H1 (cell line): ENCODE measurements around the gene PRUNE1. TPM values are rescaled to one million over a fixed set of nuclear protein-coding genes. Genes with fewer than 3 reads are reported as not detected.

Experiments used
- CTCF ChIA-PET: fragments of 300-600 bp; sonication (Branson Sonifier 250); formaldehyde crosslinking; loops from one replicate; lab custom pipeline; 2021; ENCODE audit not compliant: partially characterized antibody; lab: Charles Lee
- POLR2A ChIA-PET: fragments of 300-600 bp; sonication (Branson Sonifier 250); formaldehyde crosslinking; loops from one replicate; lab custom pipeline; 2021; ENCODE audit warnings: inconsistent platforms; ENCODE audit not compliant: partially characterized antibody; lab: Charles Lee
- DNase-seq, 2 experiments: peaks; one replicate each; pipeline versions ENCODE4 v3.0.0 to v3.0.0-alpha.2; 2010 to 2022; ENCODE audit warnings: low spot score in 2 of 2, low read depth in 1 of 2, mixed read lengths in 1 of 2
- FAIRE-seq: peaks from 2 replicates; lab custom pipeline; 2011; peaks lifted over from hg19 to GRCh38; lab: Jason Lieb, UNC
- H2AFZ ChIP-seq: 2 replicates; pipeline ENCODE4 v1.8.1; 2012; ENCODE audit warnings: low read length, inconsistent platforms
- H2AK5ac ChIP-seq: 2 replicates; pipeline ENCODE4 v1.6.1; 2013; ENCODE audit warnings: low read depth, low read length
- H2BK120ac ChIP-seq: replicated peaks from 2 replicates; pipeline ENCODE3; 2013; ENCODE audit warnings: low read depth, low read length, inconsistent platforms
- H2BK12ac ChIP-seq: 2 replicates; pipeline ENCODE4 v1.6.1; 2013; ENCODE audit warnings: low read depth, low read length
- H2BK15ac ChIP-seq: 2 replicates; pipeline ENCODE4 v1.6.1; 2013; ENCODE audit warnings: low read length
- H2BK20ac ChIP-seq: 2 replicates; pipeline ENCODE4 v1.6.1; 2013; ENCODE audit warnings: low read length
- H2BK5ac ChIP-seq: 2 replicates; pipeline ENCODE4 v1.6.1; 2013; ENCODE audit warnings: low read depth, low read length
- H3K14ac ChIP-seq: 2 replicates; pipeline ENCODE4 v1.6.1; 2013; ENCODE audit warnings: inconsistent platforms; ENCODE audit not compliant: insufficient read length
- H3K18ac ChIP-seq: 2 replicates; pipeline ENCODE4 v1.6.1; 2013; ENCODE audit warnings: low read length; ENCODE audit errors: extremely low read depth
- H3K23ac ChIP-seq: 2 replicates; pipeline ENCODE4 v1.6.1; 2013; ENCODE audit warnings: inconsistent platforms; ENCODE audit not compliant: insufficient read length
- H3K23me2 ChIP-seq: 2 replicates; pipeline ENCODE4 v1.6.1; 2013; ENCODE audit warnings: low read depth, low read length
- H3K27ac ChIP-seq: 2 replicates; pipeline ENCODE4 v1.6.1; 2011; ENCODE audit warnings: low read depth, low read length, inconsistent platforms
- H3K27me3 ChIP-seq, 4 experiments: replicated peaks in 1 of 4; 1 replicate in 1 of 4; 2 replicates in 3 of 4; pipeline versions ENCODE4 v1.6.1 to v1.8.1; 2011 to 2013; ENCODE audit warnings: low read length in 3 of 4, mild to moderate bottlenecking in 3 of 4, inconsistent platforms in 2 of 4, mixed read lengths in 2 of 4, moderate library complexity in 1 of 4; ENCODE audit not compliant: control insufficient read depth in 3 of 4, insufficient read depth in 3 of 4; ENCODE audit errors: extremely low read depth in 1 of 4
- H3K36me3 ChIP-seq, 4 experiments: 2 replicates each; pipeline versions ENCODE4 v1.6.1 to v1.8.1; 2011 to 2013; ENCODE audit warnings: mild to moderate bottlenecking in 4 of 4, low read length in 3 of 4, moderate library complexity in 2 of 4, control low read depth in 1 of 4, inconsistent platforms in 1 of 4; ENCODE audit not compliant: insufficient read depth in 4 of 4, control insufficient read depth in 2 of 4
- H3K4ac ChIP-seq: replicated peaks from 2 replicates; pipeline ENCODE3; 2013; ENCODE audit warnings: low read length, low read depth, mixed read lengths, inconsistent platforms; ENCODE audit not compliant: insufficient read length
- H3K4me1 ChIP-seq, 4 experiments: replicated peaks in 1 of 4; 1 replicate in 1 of 4; 2 replicates in 3 of 4; pipeline versions ENCODE4 v1.6.1 to v1.8.1; 2011 to 2013; ENCODE audit warnings: low read length in 3 of 4, inconsistent platforms in 2 of 4, mixed read lengths in 1 of 4; ENCODE audit not compliant: insufficient read depth in 4 of 4, control insufficient read depth in 3 of 4
- H3K4me2 ChIP-seq, 2 experiments: 2 replicates each; pipeline versions ENCODE4 v1.6.1 to v1.8.1; 2011 to 2013; ENCODE audit warnings: low read depth in 2 of 2, low read length in 2 of 2, control low read depth in 1 of 2, inconsistent platforms in 1 of 2, mild to moderate bottlenecking in 1 of 2; ENCODE audit not compliant: insufficient read depth in 1 of 2
- H3K4me3 ChIP-seq, 4 experiments: fragments of 200-600, 300-600 bp in 1 of 4; sonication (generic), shearing (Covaris generic), sonication (Bioruptor Twin) in 1 of 4; 2 replicates each; pipeline versions ENCODE4 v1.5.1 to v1.8.1; 2011 to 2016; ENCODE audit warnings: low read length in 4 of 4, low read depth in 3 of 4, control low read depth in 2 of 4, inconsistent platforms in 2 of 4, mild to moderate bottlenecking in 2 of 4, mixed read lengths in 1 of 4, moderate library complexity in 1 of 4; ENCODE audit not compliant: insufficient read depth in 2 of 4; ENCODE audit errors: extremely low read depth in 1 of 4
- H3K56ac ChIP-seq: replicated peaks from 2 replicates; pipeline ENCODE3; 2013; ENCODE audit warnings: low read depth, mild to moderate bottlenecking, mixed read lengths, low read length, inconsistent platforms; ENCODE audit not compliant: insufficient read length
- H3K79me1 ChIP-seq: 2 replicates; pipeline ENCODE4 v1.6.1; 2013; ENCODE audit warnings: low read depth, low read length, control low read depth
- H3K79me2 ChIP-seq, 2 experiments: 2 replicates each; pipeline versions ENCODE4 v1.6.1 to v1.8.1; 2012 to 2013; ENCODE audit warnings: low read length in 2 of 2, mild to moderate bottlenecking in 2 of 2, inconsistent platforms in 1 of 2; ENCODE audit not compliant: insufficient read depth in 2 of 2, control insufficient read depth in 1 of 2
- H3K9ac ChIP-seq, 4 experiments: replicated peaks in 1 of 4; 1 replicate in 1 of 4; 2 replicates in 3 of 4; pipeline versions ENCODE4 v1.6.1 to v1.8.1; 2011 to 2013; ENCODE audit warnings: low read depth in 3 of 4, low read length in 3 of 4, control low read depth in 2 of 4, mild to moderate bottlenecking in 2 of 4, moderate library complexity in 2 of 4, inconsistent platforms in 1 of 4; ENCODE audit errors: extremely low read depth in 1 of 4
- H3K9me3 ChIP-seq, 2 experiments: 2 replicates each; pipeline versions ENCODE4 v1.6.1 to v1.8.1; 2012 to 2013; ENCODE audit warnings: mild to moderate bottlenecking in 2 of 2, moderate library complexity in 2 of 2, control low read depth in 1 of 2, inconsistent platforms in 1 of 2, low read depth in 1 of 2, low read length in 1 of 2, mixed read lengths in 1 of 2; ENCODE audit not compliant: insufficient read depth in 2 of 2
- H4K20me1 ChIP-seq, 2 experiments: replicated peaks in 1 of 2; 2 replicates each; pipeline versions ENCODE3 to v1.8.1; 2011 to 2013; ENCODE audit warnings: inconsistent platforms in 2 of 2, low read length in 2 of 2, mild to moderate bottlenecking in 1 of 2; ENCODE audit not compliant: insufficient read depth in 2 of 2, control insufficient read depth in 1 of 2
- H4K5ac ChIP-seq: 2 replicates; pipeline ENCODE4 v1.6.1; 2013; ENCODE audit warnings: low read length, low read depth, mixed read lengths, inconsistent platforms; ENCODE audit not compliant: insufficient read length
- H4K8ac ChIP-seq: 2 replicates; pipeline ENCODE4 v1.8.0; 2013; ENCODE audit warnings: mild to moderate bottlenecking, moderate library complexity, low read length, inconsistent platforms; ENCODE audit not compliant: insufficient read depth; ENCODE audit errors: extremely low read depth
- H4K91ac ChIP-seq: replicated peaks from 2 replicates; pipeline ENCODE3; 2013; ENCODE audit warnings: low read length, mixed read lengths, inconsistent platforms; ENCODE audit not compliant: insufficient read length
- PHF8 ChIP-seq: fragments of 200-600 bp; sonication (generic); conservative IDR thresholded peaks from 2 replicates; pipeline ENCODE4 v1.7.1; 2012; ENCODE audit warnings: low read depth, mild to moderate bottlenecking, inconsistent platforms, low read length, moderate library complexity
- POLR2A ChIP-seq, 2 experiments: IDR thresholded peaks; 1 replicate in 1 of 2; 2 replicates in 1 of 2; pipeline ENCODE4 v1.6.1; 2011; ENCODE audit warnings: low read depth in 2 of 2, low read length in 2 of 2, mild to moderate bottlenecking in 2 of 2; ENCODE audit errors: control extremely low read depth in 1 of 2
- WGBS, 2 experiments: shearing (Covaris generic) in 1 of 2; methylation state at CpG; one replicate each; pipeline versions ENCODE4 v1.1.6 to v1.1.7; 2013 to 2015; ENCODE audit warnings: low lambda C conversion rate in 2 of 2, mixed read lengths in 2 of 2, inconsistent platforms in 1 of 2, low coverage in 1 of 2, missing lambda C conversion rate in 1 of 2; ENCODE audit not compliant: insufficient replicate concordance in 2 of 2, insufficient coverage in 1 of 2, insufficient read length in 1 of 2; ENCODE audit errors: extremely low coverage in 1 of 2, missing lambda C conversion rate in 1 of 2; 5-methylcytosine and 5-hydroxymethylcytosine counted together
- polyA plus RNA-seq, 7 experiments: library from polyadenylated mRNA; depleted of rRNA in 3 of 7; stranded (reverse) in 5 of 7; unstranded in 2 of 7; fragments of >200 nt in 5 of 7; fragments of 200-250 nt in 2 of 7; gene quantifications; 1 replicate in 5 of 7; 2 replicates in 1 of 7; 4 replicates in 1 of 7; pipeline versions ENCODE4 v1.2.1 to v1.2.3, GENCODE V29; 2011 to 2013; ENCODE audit warnings: missing spikeins in 2 of 7, mixed read lengths in 2 of 7
- total RNA-seq: library from RNA; stranded (reverse); fragmentation: NEBNext Ultra II Directional; extraction: Animal tissue kit (Norgen Biotek cat#: 25700); gene quantifications from 2 replicates; pipeline ENCODE4 v1.2.1, GENCODE V29; 2021

Gene PRUNE1
- total and polyA plus RNA-seq, 2 of the 8 experiments (the other 6 are each of a cell fraction or from before 2014, with no cell fraction given): 32.8 to 54.2 TPM

DNA sequence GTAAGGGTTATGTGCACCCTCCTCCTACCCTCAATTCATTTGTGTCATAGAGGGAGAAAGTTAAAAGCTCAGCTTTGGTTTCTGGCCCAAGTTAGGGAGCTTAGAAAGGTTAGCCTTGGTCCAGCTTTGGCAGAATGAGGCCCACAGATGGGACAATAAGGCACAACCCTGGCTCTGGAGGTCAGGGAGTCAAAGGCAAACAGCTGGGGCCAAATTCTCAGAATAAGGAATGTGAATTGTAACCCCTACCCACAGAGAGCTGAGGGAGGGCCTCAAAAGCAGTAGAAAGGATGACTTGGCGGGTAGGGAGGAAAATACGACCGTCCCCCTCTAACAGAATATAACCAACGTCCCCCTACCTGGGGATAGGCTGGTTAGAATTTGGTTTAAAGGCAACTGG lies 42.6 kb upstream of the PRUNE1 start:
- no peak for FAIRE-seq
- no peak overlapping the region for H3K4me3 ChIP-seq
- peaks cover 5 to 21% of the 10 kb centered on the region in 2 experiments for H3K79me2 ChIP-seq
- ChIA-PET POLR2A (interaction anchor here (0.7 to 10.1 kb wide), 7 partner anchors 10 to 583 kb away, joined by 3 to 126 read pairs (median 4); partner anchors contain the start of gene CERS2), CTCF (interaction anchor here (0.9 to 4.9 kb wide), 7 partner anchors 8 to 30 kb away, joined by 3 to 27 read pairs (median 3); no protein-coding TSS in a partner anchor)
- no peak for DNase-seq
- no peak overlapping the region for H3K56ac ChIP-seq
- H3K79me1 ChIP-seq: peaks cover 7% of the 10 kb centered on the region; the same call in 1 of the 2 replicates
- no peak overlapping the region for H2BK120ac ChIP-seq
- H4K5ac ChIP-seq: no peak overlapping the region
- H3K4me2 ChIP-seq: no peak overlapping the region
- H4K20me1 ChIP-seq: peaks cover 7 to 8% of the 10 kb centered on the region in 2 experiments
- H3K23me2 ChIP-seq: no peaks in the 10 kb centered on the region
- no peak overlapping the region for H2AFZ ChIP-seq
- TF ChIP-seq PHF8 (no peak), POLR2A (IDR thresholded peaks at IDR 0.05; ENCODE audit: control extremely low read depth in 1 of 2, low read depth in 2 of 2, low read length in 2 of 2) (peak in 1 of 2 experiments; percentile 49; a peak in 1 of 3 replicates)
- no peak overlapping the region for H3K14ac ChIP-seq
- no peak overlapping the region for H2BK12ac ChIP-seq
- H2BK20ac ChIP-seq: no peak overlapping the region
- H3K27me3 ChIP-seq: no peaks in the 10 kb centered on the region
- peaks cover 37 to 83% (median 73%) of the 10 kb centered on the region in 4 experiments for H3K36me3 ChIP-seq
- H3K4me1 ChIP-seq: peaks cover 0 to 4% (median 2%) of the 10 kb centered on the region in 4 experiments; a peak in 2 of 7 replicates
- H3K23ac ChIP-seq: no peak overlapping the region
- no peak overlapping the region for H4K8ac ChIP-seq
- H3K18ac ChIP-seq: no peak overlapping the region
- H3K27ac ChIP-seq: no peak overlapping the region
- H3K4ac ChIP-seq: no peak overlapping the region
- no peak overlapping the region for H2BK5ac ChIP-seq
- WGBS, 2 experiments: 92% methylated on average over 4 of the region's 4 CpGs; no CpG with 5 or more reads in 1 of the 2 experiments
- H3K9me3 ChIP-seq: no peaks in the 10 kb centered on the region; a peak in 1 of 4 replicates
- no peak overlapping the region for H4K91ac ChIP-seq
- no peak overlapping the region for H3K9ac ChIP-seq
- no peak overlapping the region for H2AK5ac ChIP-seq
- H2BK15ac ChIP-seq: no peak overlapping the region
